GM18508 (cell line): Measurements from ENCODE around the gene MTHFD1.

Source experiments
- ATAC-seq: cut with Tn5 transposase; IDR thresholded peaks from one replicate; pipeline ENCODE4 v1.9.1; 2021; ENCODE audit warnings: moderate number of reproducible peaks; ENCODE audit not compliant: insufficient read depth, unreplicated experiment

MTHFD1 gene

GRCh38 chr14:64444140-64444539 is 56.0 kb downstream of the MTHFD1 start:
- ATAC-seq, result no peak

GRCh38 chr14:64444984-64445845 is 57.1 kb downstream of the MTHFD1 start:
- peak; percentile 86 for ATAC-seq

- no peak for ATAC-seq
These were observed 59.9 kb downstream of the MTHFD1 start for GRCh38 chr14:64447876-64448670.

GRCh38 chr14:64450255-64450654 is 62.1 kb downstream of the MTHFD1 start:
- ATAC-seq, result no peak

GRCh38 chr14:64454671-64455070 is 66.5 kb downstream of the MTHFD1 start:
- no peak for ATAC-seq

- ATAC-seq, result no peak
These were observed 71.4 kb downstream of the MTHFD1 start for GRCh38 chr14:64459405-64460136.

GRCh38 chr14:64461221-64461620 is 73.1 kb downstream of the MTHFD1 start:
- no peak for ATAC-seq

- no peak for ATAC-seq
These were observed 75.0 kb downstream of the MTHFD1 start for GRCh38 chr14:64463195-64463594.

GRCh38 chr14:64463873-64464272 is 75.7 kb downstream of the MTHFD1 start:
- ATAC-seq, result no peak

- no peak for ATAC-seq
These were observed 76.5 kb downstream of the MTHFD1 start for GRCh38 chr14:64464651-64465050.

- ATAC-seq, result no peak
These were observed 77.2 kb downstream of the MTHFD1 start, which contains the start of gene AKAP5 for GRCh38 chr14:64465191-64465822. AKAP5 (plus strand) TSS chr14:64465499; CDS start chr14:64468395, 2,896 bp downstream.

- ATAC-seq, result no peak
These were observed 77.8 kb downstream of the MTHFD1 start for GRCh38 chr14:64465831-64466554.

- no peak for ATAC-seq
These were observed 78.9 kb downstream of the MTHFD1 start for GRCh38 chr14:64467101-64467500.

- no peak for ATAC-seq
These were observed 79.4 kb downstream of the MTHFD1 start for GRCh38 chr14:64467566-64467965.

- ATAC-seq, result no peak
These were observed 80.3 kb downstream of the MTHFD1 start for GRCh38 chr14:64468451-64468850.

- ATAC-seq, result no peak
These were observed 85.9 kb downstream of the MTHFD1 start for GRCh38 chr14:64474041-64474440.

- no peak for ATAC-seq
These were observed 86.5 kb downstream of the MTHFD1 start for GRCh38 chr14:64474698-64475097.

- ATAC-seq, result no peak
These were observed 87.6 kb downstream of the MTHFD1 start for GRCh38 chr14:64475585-64476273.

- no peak for ATAC-seq
These were observed 88.3 kb downstream of the MTHFD1 start for GRCh38 chr14:64476438-64476837.
